ENCODE measurements around the gene AGER. TPM values are rescaled to one million over a fixed set of nuclear protein-coding genes. Genes with fewer than 3 reads are reported as not detected.

AGER gene
- polyA plus RNA-seq, 1 donor from 2014 or later: 7.2 TPM

DNA sequence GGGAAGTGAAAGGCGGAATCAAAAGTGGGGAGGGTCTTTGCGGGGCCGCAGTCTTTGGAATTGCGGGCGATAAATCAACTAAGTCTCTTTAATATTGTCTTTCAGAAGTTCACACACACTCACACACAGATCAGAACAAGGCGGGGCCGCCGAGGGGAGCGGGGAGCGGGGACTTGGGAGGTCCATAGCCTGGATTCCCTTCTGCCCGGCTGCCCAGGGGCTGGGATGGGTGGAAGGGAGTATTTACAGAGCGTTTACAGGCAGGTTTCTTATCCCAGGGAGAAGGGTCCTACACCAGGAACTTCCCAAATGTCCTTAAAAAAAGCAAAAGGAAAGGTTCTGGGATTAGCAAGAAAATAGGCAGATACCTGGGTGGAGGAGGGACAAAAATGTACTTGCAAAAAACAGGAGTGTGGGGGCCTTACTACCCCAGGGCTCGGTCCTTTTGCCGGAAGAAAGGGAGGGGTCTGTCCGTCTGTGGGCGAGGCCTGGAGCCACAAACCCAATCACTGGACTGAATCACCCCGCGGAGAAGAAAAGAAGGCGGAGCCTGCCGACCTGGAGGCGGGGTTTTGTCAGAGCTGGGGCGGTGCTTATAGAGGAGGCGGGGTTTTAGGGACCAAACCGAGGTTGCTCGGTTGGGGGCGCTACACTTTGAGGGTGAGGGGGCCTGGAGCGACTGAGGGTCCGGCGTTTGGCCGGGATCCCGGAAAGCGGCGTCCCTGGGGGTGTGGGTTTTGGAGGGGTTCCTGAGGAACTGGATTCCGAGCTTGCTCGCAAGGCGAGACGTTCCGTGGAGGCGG is 35.6 kb downstream of the AGER start:
- Histone ChIP-seq H3K36me3 (ENCODE audit: insufficient read depth, low read length) (no peaks in the 10 kb centered on the region), H3K27ac (ENCODE audit: low read length) (no peak overlapping the region), H3K9me2 (ENCODE audit: insufficient read depth, low read length) (no peaks in the 10 kb centered on the region), H3K79me2 (replicated peaks; ENCODE audit: insufficient read depth, low read length) (no peaks in the 10 kb centered on the region), H3F3A (ENCODE audit: insufficient read depth, low read length, poor library complexity, severe bottlenecking) (no peaks in the 10 kb centered on the region), H2AFZ (ENCODE audit: low read depth, low read length) (no peak overlapping the region), H4K20me1 (ENCODE audit: insufficient read depth) (no peaks in the 10 kb centered on the region), H3K4me3 (ENCODE audit: low read length) (no peak overlapping the region), H3K9me3 (ENCODE audit: low read length) (no peaks in the 10 kb centered on the region), H3K4me2 (ENCODE audit: low read length) (no peak overlapping the region), H3K9ac (ENCODE audit: low read length) (no peak overlapping the region), H3K27me3 (ENCODE audit: insufficient read depth, low read depth, low read length) (peaks cover 47% of the 10 kb centered on the region)
- TF ChIP-seq MXI1 (conservative IDR thresholded peaks at IDR 0.05; ENCODE audit: poor library complexity, severe bottlenecking) (no peak), SMC3 (conservative IDR thresholded peaks at IDR 0.05; ENCODE audit: poor library complexity) (no peak), POLR2AphosphoS5 (IDR thresholded peaks at IDR 0.05) (no peak), TAF1 (IDR thresholded peaks at IDR 0.05; ENCODE audit: low read depth) (no peak), EZH2 (IDR thresholded peaks at IDR 0.05; ENCODE audit: borderline replicate concordance, insufficient read depth, low read length, poor library complexity, severe bottlenecking) (no peak), EP300 (conservative IDR thresholded peaks at IDR 0.05; ENCODE audit: poor library complexity, severe bottlenecking) (no peak), RAD21 (conservative IDR thresholded peaks at IDR 0.05) (no peak)
- TF ChIP-seq, protein P1, sequence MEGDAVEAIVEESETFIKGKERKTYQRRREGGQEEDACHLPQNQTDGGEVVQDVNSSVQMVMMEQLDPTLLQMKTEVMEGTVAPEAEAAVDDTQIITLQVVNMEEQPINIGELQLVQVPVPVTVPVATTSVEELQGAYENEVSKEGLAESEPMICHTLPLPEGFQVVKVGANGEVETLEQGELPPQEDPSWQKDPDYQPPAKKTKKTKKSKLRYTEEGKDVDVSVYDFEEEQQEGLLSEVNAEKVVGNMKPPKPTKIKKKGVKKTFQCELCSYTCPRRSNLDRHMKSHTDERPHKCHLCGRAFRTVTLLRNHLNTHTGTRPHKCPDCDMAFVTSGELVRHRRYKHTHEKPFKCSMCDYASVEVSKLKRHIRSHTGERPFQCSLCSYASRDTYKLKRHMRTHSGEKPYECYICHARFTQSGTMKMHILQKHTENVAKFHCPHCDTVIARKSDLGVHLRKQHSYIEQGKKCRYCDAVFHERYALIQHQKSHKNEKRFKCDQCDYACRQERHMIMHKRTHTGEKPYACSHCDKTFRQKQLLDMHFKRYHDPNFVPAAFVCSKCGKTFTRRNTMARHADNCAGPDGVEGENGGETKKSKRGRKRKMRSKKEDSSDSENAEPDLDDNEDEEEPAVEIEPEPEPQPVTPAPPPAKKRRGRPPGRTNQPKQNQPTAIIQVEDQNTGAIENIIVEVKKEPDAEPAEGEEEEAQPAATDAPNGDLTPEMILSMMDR (IDR thresholded peaks at IDR 0.05; ENCODE audit: poor library complexity, severe bottlenecking): no peak
- TF ChIP-seq, protein P2, sequence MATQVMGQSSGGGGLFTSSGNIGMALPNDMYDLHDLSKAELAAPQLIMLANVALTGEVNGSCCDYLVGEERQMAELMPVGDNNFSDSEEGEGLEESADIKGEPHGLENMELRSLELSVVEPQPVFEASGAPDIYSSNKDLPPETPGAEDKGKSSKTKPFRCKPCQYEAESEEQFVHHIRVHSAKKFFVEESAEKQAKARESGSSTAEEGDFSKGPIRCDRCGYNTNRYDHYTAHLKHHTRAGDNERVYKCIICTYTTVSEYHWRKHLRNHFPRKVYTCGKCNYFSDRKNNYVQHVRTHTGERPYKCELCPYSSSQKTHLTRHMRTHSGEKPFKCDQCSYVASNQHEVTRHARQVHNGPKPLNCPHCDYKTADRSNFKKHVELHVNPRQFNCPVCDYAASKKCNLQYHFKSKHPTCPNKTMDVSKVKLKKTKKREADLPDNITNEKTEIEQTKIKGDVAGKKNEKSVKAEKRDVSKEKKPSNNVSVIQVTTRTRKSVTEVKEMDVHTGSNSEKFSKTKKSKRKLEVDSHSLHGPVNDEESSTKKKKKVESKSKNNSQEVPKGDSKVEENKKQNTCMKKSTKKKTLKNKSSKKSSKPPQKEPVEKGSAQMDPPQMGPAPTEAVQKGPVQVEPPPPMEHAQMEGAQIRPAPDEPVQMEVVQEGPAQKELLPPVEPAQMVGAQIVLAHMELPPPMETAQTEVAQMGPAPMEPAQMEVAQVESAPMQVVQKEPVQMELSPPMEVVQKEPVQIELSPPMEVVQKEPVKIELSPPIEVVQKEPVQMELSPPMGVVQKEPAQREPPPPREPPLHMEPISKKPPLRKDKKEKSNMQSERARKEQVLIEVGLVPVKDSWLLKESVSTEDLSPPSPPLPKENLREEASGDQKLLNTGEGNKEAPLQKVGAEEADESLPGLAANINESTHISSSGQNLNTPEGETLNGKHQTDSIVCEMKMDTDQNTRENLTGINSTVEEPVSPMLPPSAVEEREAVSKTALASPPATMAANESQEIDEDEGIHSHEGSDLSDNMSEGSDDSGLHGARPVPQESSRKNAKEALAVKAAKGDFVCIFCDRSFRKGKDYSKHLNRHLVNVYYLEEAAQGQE (IDR thresholded peaks at IDR 0.05; ENCODE audit: borderline replicate concordance): no peak

DNA sequence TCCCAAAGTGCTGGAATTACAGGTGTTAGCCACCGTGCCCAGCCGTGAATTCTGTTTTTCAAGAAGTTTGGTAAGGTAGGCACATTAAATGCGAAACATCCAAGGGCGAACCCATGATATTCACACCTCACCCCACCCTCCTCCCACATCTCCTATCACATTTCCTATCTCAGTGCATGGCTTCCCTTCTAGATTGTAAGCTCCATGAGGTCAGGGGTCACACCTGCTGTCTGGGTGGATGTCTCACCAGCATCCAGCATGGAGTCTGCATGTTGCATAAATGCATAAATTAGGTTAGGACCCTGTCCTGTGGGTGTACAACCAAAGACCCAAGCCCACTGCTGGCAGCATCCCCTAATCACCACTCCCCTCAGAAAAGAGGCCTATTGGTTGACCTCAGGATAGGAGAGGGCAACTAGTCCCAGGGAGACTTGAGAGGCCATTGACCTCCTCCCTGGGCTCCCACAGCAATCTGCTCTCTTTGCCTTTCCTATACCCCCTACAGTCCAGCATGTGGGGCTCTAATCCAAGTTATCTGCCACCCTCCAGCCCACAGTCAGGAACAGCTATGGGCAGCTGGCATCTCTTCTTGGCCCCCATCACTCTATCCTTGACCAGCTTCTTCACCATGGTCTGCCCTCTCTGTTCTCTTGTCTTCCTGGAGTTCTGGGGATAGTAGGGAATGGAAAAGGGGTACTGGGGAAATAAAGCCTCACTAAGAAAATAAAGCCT is 36.5 kb downstream of the AGER start:
- no peak for TF ChIP-seq EZH2 (IDR thresholded peaks at IDR 0.05; ENCODE audit: borderline replicate concordance, insufficient read depth, low read length, poor library complexity, severe bottlenecking)
- TF ChIP-seq SMC3 (conservative IDR thresholded peaks at IDR 0.05; ENCODE audit: poor library complexity): no peak
- TF ChIP-seq, protein P1 (IDR thresholded peaks at IDR 0.05; ENCODE audit: poor library complexity, severe bottlenecking): no peak
- TF ChIP-seq MXI1 (conservative IDR thresholded peaks at IDR 0.05; ENCODE audit: poor library complexity, severe bottlenecking): no peak
- TF ChIP-seq EP300 (conservative IDR thresholded peaks at IDR 0.05; ENCODE audit: poor library complexity, severe bottlenecking): no peak
- no peak for TF ChIP-seq TAF1 (IDR thresholded peaks at IDR 0.05; ENCODE audit: low read depth)
- TF ChIP-seq, protein P2 (IDR thresholded peaks at IDR 0.05; ENCODE audit: borderline replicate concordance): no peak
- no peak for TF ChIP-seq POLR2AphosphoS5 (IDR thresholded peaks at IDR 0.05)
- TF ChIP-seq RAD21 (conservative IDR thresholded peaks at IDR 0.05): no peak
- Histone ChIP-seq H3K27ac (ENCODE audit: low read length) (no peak overlapping the region), H3K4me2 (ENCODE audit: low read length) (no peak overlapping the region), H3K9ac (ENCODE audit: low read length) (no peak overlapping the region), H3F3A (ENCODE audit: insufficient read depth, low read length, poor library complexity, severe bottlenecking) (no peaks in the 10 kb centered on the region), H3K79me2 (replicated peaks; ENCODE audit: insufficient read depth, low read length) (no peaks in the 10 kb centered on the region), H3K9me3 (ENCODE audit: low read length) (no peaks in the 10 kb centered on the region), H4K20me1 (ENCODE audit: insufficient read depth) (no peaks in the 10 kb centered on the region), H2AFZ (ENCODE audit: low read depth, low read length) (no peak overlapping the region), H3K9me2 (ENCODE audit: insufficient read depth, low read length) (no peaks in the 10 kb centered on the region), H3K4me3 (ENCODE audit: low read length) (no peak overlapping the region), H3K27me3 (ENCODE audit: insufficient read depth, low read depth, low read length) (peaks cover 47% of the 10 kb centered on the region), H3K36me3 (ENCODE audit: insufficient read depth, low read length) (no peaks in the 10 kb centered on the region)

All from neural cell (in vitro differentiated cells).